Measurements from ENCODE around the gene RNF150.
"Not testable (repeated sequence)": the region's sequence is repeated elsewhere in the genome, so short reads cannot be mapped to it uniquely, and the experiment has no call there.

RNF150 gene

DNA sequence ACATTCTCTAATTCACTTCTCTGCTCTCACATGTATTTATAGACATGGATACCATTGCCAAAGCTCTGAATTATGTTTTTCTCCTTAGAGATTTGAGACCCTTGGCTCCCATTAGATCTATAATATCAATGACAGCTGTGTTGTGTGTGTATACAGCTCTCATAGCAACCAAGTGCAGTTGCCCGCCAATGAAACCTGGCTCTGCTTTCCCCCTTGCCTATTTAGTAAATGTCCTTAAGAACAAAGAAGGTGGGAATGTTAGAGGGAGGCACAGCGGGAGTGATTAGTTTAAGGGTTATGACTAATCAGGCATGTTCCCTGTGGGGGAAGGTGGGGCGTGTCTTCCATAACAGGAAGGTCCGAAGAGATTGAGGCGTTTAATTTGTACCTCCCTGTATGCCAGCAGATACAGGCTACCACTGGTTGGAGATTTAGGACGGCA lies 276.6 kb downstream of the RNF150 start:
- DNase-seq, result no peak

DNA sequence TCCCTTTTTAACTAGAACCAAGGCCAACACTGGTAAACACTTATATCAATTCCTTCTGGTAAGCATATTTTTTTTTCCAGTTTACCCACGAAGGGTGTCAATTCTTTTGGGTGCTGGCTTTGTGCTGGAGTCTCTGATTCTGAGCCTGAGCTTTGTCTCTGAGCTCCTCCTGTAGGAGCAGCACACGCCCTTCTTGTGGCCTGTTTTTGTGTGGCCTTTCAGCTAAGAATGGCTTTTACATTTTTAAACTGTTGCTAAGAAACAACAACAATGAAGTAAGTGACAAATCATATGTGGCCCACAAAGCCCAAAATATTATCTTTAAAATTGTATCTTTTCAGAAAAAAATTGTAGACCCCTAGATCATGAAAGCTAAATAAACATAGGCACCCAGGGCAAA lies 279.1 kb downstream of the RNF150 start:
- no peak for DNase-seq

DNA sequence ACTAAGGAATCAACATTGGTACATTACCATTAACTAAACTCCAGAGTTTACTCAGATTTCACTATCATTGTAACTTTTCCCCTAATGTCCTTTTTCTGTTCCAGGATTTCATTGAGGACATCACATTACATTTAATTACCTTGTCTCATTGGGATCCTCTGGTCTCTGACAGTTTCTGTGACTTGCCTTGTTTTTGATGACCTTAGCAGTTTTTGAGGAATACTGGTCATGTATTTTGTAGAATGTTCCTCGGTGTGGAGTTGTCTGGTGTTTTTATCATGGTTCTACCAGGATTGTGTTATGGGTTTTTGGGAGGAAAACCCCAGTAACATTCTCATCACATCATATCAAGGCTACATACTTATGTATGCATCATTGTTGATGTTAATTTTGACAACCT lies 281.5 kb downstream of the RNF150 start:
- DNase-seq, result no peak

DNA sequence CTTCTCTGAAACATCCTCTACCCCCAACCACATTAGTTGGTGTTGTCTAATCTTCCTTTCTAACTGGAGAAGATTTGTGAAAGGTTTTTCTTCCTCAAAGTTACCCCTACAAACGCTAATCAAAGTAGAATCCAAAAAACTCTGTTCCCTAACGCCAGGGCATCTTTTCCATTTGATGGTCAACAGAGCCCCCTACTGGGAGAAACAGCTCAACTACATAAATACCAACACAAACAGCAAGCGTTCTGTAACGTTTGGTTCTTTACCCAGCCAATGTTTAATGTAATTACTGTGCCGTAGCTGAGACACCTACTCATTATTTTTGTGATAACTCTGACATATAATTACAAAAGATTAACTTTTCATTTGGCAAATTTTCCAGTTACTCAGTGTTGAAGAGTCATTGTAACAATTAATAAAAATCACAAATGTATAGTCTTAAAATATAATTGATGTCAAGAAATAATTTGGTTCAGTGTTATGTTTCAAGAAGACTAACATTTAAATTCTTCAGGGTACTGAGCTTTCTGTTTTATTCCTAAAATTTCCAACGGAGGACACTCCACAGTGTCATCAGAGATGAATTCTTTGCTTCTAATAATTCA lies 282.1 kb downstream of the RNF150 start:
- DNase-seq, result no peak

DNA sequence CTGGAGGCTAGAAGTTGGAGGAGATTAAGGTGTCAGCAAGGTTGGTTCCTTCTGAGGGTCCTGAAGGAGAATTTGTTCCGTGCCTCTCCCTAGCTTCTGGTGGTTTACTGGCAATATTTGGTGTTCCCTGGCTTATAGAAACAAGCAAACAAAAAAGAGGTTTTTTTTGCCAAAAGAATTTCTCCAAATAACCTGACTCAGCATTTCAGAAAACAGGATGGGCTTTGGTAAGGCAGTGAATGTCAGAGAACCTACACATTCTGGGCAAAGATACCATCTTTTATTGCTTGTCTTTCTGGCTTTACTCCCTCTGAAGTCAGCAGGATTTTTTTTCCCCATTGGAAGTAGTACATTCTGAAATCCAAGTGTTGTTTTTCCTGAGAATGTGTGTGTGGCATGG lies 283.7 kb downstream of the RNF150 start:
- DNase-seq, result no peak

DNA sequence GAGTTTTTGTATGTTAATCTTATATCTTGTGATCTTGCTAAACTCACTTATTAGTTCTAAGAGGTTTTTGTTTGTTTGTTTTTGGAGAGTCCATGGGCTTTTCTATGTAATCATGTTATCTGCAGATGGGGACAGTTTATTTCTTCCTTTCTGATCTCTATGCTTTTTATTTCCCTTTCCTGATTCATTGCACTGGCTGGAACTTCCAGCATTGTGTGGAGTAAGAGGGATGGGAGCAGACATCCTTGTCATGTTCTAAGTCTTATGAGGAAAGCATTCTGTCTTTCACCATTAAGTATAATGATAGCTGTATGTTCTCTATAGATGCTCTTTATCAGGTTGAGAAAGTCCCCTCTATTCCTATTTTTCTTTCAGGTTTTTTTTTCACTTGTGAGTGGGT lies 286.5 kb downstream of the RNF150 start:
- no peak for DNase-seq

DNA sequence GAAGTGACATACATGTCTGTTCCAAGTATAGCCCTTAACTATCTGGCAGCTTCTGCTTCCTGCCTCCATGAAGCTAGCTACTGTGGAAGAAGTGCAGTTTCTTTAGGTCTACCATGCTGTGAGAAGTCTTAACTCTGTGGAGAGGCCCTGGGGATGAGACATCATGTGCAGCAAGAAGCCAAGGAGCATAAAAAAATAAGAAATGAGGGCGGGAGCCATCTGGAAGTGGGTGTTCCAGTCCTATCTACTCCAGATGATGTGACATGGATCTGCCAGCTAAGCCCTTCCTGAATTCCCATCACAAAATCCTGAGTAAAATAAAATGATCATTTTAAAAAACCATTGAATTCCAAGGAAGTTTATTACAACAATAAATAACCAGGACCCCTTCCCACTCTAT lies 289.2 kb downstream of the RNF150 start:
- no peak for DNase-seq

DNA sequence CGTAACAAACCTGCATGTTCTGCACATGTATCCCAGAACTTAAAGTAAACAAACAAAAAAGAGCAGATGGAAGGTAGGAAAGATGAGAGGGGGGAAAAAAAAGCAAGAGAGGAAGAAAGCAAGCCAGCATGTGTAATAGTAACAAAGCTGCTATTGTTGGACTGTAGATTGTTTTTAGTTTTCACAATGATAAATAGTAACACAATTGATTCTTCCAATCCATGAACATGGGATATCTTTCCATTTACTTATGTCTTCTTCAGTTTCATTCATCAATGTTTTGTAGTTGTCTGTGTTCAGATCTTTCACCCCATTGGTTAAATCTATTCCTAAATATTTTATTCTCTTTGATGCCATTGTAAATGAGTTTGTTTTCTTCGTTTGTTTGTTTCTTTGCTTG lies 292.1 kb downstream of the RNF150 start:
- DNase-seq, result no peak

DNA sequence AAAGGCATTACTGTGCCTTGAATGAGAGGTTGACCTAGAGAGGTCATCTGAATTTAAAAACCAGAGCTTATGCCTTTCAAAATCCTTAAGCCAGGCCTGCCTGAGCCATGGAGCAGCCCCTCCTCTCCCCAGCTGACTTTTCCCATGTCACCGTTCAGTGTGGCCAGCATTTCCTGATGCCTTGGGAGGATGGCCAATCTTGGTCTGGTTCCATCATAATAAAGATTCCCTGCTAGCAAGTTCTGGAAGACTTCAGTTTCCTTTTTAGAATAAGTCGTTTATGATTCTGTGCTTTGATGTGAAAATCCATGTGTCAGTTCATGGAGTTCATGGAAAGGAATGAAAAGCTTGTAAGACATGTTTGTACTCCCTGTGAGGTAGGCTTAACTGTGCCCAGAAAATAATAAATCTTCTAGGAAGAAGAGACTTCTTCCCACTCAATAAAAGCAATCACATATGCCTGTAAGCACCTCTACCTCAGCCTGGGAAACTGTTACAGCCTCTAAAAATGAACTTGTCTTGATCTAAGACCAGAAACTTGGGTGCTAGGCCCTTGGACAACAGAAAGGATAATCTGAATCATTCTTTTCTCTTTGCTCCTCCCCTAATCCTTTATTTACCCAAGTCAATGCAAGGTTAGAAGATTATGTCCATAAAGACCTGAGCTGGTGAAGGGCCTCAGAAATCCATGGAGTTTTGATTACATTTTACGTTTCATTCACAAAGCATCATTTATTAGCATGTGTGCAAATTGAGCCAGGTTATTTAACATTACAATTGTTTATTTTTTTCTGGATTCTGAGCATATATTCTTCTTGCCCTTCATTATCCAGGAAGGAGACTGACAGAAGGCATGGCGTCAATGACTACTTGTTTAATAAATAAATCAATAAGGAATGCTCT lies 293.1 kb downstream of the RNF150 start:
- DNase-seq, result no peak

DNA sequence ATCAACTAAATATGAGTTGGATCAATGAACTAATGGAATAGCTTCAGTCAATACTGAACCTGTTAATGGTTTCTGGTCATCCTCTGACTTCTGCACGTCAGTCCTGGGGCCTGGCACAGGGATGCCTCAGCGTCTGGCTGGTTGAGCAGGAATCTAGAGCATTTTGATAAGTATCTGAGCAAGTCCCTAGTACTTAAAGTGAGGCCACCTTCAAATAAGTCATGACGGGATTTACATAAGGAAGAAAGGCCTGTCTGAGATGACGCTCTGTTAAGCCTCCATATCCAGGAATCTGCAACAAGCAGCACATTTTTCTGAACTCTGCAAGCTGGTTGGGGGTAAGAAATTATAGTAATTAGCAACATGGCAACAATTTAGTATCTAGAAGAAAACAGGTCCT lies 293.9 kb downstream of the RNF150 start:
- DNase-seq, result no peak

DNA sequence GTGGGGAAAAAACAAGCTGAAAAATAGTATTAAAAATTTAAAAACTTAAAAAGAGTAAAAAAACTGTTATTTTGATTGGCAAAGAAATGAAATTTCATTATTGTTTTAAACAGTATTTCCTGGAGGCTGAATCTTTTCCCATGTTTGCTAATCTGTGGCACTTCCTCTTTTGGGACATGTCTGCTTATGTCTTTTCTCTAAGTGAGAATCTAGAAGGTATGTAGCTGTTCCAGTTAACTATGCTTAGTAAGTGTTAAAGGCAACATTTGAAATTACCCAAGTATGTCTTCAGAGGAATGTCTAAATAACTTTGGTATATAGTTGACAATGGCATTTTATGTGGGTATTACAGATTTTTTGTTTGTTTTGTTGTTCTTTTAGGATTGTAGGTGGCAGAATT lies 295.5 kb downstream of the RNF150 start:
- DNase-seq, result no peak

DNA sequence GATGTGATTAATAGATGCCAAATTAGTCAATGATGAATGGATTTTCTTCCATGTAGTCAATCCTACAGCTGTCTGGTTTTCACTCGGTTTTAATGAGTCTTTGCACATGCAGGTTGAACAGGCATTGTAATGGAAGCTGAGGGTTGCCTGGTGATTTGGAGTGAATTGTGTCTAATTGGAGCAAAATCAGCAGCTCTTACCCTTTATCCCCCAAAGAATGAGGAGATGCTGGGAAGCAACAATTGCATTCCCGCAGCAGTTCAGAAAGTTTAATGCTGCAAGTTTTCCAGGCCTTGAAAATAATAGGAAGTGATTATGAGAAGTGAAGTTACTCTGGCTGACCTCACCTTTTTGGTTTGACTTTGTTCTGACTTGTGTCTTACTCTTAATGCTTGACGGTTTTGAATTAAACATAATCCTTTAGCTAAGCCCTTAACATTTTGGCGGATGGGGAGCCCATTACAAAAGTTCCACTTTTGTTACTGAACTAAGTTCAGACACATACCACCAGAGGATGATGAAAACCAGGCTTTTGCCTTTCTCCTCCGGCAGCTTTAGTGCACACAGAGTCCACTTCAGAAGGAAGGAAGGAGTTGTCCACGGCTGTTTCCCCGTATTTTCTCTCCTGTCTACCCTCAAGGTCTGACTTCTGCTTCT lies 298.3 kb downstream of the RNF150 start:
- DNase-seq, result no peak

DNA sequence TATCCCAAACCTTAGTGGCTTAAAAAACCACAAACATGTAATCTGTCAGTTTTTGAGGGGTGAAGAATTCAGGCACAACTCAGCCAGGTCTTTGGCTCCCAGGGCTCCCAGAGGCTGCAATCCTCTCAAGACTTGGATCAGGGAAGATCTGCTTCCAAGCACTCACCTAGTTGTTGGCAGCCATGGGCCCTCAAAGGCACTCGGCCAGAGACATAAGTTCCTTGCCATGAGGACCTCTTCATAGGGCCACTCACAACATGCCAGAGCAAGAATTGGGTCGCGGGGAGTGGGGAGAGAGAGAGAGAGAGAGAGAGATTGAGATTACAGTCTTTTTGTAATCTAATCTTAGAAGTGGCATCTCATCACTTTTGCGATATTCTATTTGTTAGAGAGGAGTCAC lies 300.0 kb downstream of the RNF150 start:
- no peak for DNase-seq

DNA sequence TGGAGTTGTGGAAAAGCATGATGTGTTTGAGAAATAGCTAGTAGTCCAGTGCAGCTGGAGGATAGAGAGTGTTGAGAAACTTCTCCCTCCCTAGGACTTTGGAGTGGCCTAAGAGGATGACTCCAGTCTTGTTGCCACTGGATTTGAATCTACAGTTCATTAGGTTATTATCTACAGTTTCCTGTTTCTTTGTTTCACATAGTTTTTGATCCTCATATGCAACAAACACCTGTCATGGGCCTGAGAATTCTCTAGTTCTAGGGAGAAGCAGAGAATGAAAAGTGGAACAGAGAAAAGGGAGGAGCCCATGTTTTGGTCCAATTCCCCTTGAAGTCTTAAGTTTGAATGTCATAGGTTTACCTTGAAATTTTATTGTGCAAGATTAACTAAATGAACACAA lies 303.4 kb downstream of the RNF150 start:
- no peak for DNase-seq

DNA sequence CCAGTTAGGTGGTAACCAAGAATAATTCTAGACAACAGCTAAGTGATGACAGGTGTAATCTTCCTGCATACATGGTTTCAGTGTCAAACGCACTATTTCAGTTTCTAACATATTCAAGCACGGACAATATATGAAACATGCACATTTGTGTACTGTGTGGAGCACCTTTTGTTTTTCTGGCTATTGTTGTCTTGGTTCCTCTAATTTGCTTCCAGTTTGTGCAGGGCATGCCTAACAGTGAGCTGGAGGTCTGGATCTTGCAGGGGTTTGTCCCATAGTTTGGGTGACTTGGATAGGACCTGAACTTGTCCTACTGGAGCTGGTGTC lies 306.6 kb downstream of the RNF150 start:
- DNase-seq, result no peak

DNA sequence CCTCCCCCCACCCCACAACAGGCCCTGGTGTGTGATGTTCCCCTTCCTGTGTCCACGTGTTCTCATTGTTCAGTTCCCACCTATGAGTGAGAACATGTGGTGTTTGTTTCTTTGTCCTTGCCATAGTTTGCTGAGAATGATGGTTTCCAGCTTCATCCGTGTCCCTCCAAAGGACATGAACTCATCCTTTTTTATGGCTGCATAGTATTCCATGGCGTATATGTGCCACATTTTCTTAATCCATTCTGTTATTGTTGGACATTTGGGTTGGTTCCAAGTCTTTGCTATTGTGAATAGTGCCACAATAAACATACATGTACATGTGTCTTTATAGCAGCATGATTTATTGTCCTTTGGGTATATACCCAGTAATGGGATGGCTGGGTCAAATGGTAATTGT lies 312.7 kb downstream of the RNF150 start:
- not testable (repeated sequence) for DNase-seq

DNA sequence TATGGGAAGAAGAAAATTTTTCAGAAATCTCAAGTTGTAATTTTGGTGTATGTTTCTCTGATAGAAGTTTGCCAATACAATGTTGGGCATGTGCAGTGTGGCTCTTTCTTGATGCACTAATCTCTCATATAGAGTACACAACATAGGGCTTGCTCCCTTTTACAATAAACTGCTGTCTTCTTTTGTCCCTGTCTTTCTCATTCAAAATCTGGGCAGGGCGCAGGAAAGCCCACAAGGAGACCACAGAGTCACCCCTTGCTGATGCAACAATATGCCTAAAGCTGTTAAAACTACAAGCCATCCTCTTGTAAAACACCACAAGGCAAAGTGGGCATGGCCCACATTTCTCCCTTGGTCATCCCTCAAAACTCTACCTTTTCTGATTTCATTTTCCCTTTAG lies 313.7 kb downstream of the RNF150 start:
- DNase-seq, result no peak

DNA sequence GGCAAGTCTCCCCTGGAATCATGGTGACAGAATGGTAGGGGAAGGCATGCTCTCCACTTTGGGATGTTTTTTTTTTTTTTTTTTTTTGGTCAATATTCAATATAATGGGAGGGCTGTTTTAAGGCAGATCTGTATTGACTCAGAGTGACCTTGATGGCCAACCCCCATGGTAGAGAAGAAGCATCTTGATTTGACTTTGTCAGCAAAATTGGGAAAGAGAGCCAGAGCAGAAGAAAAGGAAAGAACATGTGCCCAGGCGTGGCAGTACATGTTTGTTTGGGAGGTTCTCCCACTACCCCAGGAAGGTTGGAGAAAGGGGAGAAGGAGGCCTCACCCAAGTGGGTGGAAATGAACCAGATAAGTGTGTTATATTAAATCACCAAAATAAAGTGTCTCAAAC lies 314.8 kb downstream of the RNF150 start:
- no peak for DNase-seq

DNA sequence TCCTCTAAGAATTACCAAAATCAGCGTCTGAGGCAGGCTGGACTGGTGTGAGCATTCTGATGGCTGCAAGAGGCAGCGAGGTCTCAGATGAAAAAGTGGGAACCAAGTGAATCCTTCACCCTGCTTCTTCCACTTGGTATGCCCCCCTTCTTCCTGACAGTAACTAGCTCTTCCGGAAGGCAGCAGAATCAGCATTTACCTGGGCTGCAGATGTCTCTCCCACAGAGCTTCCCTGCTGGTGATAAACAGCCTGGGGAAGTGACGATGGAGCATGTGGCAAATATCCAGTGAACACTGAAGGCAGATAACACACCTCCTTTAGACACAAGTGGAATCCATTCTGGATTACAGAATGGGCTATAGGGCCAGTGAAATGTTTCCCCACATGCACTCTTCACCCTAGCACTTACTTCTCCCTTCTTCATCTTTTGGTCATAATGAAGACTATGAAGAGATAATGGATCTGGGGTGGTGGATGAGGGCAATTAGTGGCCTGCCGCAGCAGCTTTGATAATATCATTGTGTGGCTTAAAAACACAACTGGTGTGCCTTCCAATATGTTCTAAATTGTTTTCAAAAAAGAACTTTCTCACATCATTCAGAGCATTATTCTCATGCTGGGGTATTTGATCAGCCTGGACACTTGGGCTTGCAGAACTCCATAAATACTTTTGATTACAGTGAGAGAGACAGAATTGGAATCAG lies 316.3 kb downstream of the RNF150 start:
- no peak for DNase-seq

DNA sequence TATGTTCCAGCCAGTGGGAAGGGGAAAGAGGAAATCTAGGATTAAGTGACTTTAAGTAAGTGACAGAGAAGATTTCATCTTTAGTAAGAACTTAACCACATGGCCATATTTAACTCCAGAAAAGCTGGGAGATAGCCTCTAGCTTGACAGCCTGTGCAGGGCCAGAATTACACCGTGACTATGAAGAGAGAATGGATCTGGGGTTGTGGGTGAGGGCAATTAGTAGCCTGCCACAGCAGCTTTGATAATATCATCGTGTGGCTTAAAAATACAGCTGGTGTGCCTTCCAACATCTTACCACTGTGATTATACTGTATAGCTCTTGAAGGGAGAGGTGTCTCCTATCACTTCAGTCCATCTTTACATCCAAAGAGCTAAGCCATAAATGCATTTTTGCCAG lies 319.5 kb downstream of the RNF150 start:
- no peak for DNase-seq

DNA sequence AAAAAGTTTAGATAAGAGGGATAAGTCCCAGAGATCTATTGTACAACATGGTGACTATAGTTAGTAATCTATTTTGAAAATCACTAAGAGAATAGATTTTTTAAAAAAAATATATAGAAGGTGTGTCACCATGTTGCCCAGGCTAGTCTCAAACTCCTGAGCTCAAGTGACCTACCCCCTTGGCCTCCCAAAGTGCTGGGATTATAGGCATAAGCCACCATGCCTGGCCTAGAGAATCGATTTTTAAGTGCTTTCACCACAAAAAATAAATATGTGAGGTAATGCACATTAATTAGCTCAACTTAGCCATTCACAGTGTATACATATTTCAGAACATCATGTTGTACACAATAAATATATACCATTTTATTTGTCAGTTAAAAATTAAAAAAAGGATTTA lies 320.4 kb downstream of the RNF150 start:
- DNase-seq, result no peak

DNA sequence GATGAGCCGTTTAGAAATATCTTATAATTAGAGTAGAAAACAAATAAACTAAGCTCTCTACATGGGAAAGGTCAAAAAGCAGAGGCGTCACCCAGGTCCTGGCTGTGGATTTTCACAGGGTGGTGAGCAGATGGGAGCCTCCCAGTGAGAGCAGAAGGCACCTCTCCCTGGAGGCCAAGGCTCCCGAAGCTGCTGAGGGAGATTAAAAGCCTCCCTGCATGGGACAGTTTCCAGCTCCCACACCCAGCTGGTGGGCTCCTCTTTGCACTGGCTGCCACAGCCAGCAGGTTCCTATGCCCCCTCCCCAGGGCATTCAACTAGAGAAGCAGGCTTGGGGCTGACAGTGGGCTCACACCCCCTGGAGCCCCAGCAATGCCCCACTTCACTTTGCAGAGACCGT lies 321.8 kb downstream of the RNF150 start:
- no peak for DNase-seq

DNA sequence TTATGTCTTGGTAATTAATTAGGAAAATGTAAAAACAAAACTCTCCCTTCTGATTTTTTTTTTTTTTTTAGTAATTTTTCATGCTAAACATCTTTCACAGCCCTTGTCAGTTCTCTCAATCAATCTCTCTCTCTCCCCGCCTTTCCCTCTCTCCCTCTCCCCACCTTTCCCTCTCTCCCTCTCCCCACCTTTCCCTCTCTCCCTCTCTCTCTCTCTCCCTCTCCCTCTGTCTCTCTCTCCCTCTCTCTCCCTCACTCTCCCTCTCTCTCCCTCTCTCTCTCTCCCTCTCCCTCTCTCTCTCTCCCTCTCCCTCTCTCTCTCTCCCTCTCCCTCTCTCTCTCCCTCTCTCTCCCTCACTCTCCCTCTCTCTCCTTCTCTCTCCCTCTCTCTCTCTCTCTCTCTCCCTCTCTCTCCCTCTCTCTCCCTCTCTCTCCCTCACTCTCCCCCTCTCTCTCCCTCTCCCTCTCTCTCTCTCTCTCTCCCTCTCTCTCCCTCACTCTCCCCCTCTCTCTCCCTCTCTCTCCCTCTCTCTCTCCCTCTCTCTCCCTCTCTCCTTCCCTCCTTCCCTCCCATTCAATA lies 322.6 kb downstream of the RNF150 start:
- not testable (repeated sequence) for DNase-seq

Data from stimulated activated CD4-positive, alpha-beta T cell treated with anti-CD3 and anti-CD28 coated beads, Interleukin-1b, Interleukin-23, amount 100 ng/mL, for 48 hours (primary cell).